ENCODE data around the gene SPEG. TPM values are rescaled to one million over a fixed set of nuclear protein-coding genes. Genes with fewer than 3 reads are reported as not detected.

SPEG gene
- total RNA-seq, 1 experiment from 2014 or later: 23.3 TPM

DNA sequence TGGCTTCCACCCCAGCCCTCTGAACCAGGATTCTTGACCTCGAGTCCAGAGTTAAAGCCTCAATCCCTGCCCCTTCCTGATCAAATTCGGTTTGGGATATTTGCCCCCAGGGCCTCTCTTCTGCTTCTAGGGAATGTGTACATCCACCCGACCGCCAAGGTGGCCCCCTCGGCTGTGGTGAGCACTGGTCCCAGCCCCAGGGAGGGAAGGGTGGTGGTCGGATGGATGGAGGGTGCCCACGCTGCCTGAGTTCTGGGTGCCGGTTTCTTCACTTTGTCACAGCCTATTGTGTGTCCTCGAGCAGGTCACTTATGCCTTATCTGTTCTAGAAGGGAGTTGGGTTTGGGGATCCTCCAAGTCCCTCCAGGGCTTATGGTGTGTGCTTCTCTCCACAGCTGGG, 70.9 kb downstream of the SPEG start:
- no peak overlapping the region for H3K4me3 Mint-ChIP-seq (ENCODE audit: unreplicated experiment)
- BruUV-seq (replicated peaks): no TSS peak
- CTCF ChIA-PET: interaction anchor here (1.0 kb wide), 1 partner anchor 25 kb away, joined by 4 read pairs; no protein-coding TSS in a partner anchor
- H3K4me1 Mint-ChIP-seq (ENCODE audit: insufficient read depth, unreplicated experiment): peaks cover 16% of the 10 kb centered on the region
- DNase-seq (ENCODE audit: unreplicated experiment): no peak
- peaks cover 7% of the 10 kb centered on the region for H3K36me3 Mint-ChIP-seq (ENCODE audit: insufficient read depth, unreplicated experiment)
- H3K27ac Mint-ChIP-seq (ENCODE audit: low read depth, unreplicated experiment): no peak overlapping the region
- POLR2A ChIA-PET: no interaction called here
- peaks cover 12% of the 10 kb centered on the region for H3K27me3 Mint-ChIP-seq (ENCODE audit: insufficient read depth, unreplicated experiment)
- H3K9me3 Mint-ChIP-seq (ENCODE audit: unreplicated experiment): no peaks in the 10 kb centered on the region
- intact Hi-C loops (cut with micrococcal nuclease): no loop called here
- TF ChIP-seq, protein P1, sequence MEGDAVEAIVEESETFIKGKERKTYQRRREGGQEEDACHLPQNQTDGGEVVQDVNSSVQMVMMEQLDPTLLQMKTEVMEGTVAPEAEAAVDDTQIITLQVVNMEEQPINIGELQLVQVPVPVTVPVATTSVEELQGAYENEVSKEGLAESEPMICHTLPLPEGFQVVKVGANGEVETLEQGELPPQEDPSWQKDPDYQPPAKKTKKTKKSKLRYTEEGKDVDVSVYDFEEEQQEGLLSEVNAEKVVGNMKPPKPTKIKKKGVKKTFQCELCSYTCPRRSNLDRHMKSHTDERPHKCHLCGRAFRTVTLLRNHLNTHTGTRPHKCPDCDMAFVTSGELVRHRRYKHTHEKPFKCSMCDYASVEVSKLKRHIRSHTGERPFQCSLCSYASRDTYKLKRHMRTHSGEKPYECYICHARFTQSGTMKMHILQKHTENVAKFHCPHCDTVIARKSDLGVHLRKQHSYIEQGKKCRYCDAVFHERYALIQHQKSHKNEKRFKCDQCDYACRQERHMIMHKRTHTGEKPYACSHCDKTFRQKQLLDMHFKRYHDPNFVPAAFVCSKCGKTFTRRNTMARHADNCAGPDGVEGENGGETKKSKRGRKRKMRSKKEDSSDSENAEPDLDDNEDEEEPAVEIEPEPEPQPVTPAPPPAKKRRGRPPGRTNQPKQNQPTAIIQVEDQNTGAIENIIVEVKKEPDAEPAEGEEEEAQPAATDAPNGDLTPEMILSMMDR (IDR thresholded peaks at IDR 0.05; ENCODE audit: unreplicated experiment): no peak

DNA sequence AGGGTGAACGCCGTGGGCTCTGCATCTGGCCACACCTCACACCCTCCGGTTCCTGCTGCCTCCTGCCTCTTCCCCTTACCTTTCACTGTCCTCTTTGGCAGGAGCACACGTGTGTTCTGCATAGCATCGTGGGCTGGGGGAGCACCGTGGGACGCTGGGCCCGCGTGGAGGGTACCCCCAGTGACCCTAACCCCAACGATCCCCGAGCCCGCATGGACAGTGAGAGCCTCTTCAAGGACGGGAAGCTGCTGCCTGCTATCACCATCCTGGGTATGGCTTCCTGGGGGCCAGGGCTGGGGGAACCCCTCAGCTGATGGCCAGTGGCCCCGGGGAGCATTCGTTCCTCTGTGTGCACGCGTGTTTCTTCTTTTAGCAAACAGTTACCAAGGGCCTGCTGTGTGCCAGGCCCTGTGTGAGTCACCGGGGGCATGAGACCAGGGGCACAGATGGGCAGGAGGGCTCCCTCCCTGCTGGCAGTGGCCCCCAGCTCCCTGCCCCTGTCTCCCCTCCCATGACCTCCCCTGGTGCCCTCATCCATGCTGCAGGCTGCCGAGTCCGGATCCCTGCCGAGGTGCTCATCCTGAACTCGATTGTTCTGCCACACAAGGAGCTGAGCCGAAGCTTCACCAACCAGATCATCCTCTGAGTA, 71.6 kb downstream of the SPEG start:
- TF ChIP-seq, protein P1 (IDR thresholded peaks at IDR 0.05; ENCODE audit: unreplicated experiment): no peak
- no peak for DNase-seq (ENCODE audit: unreplicated experiment)
- CTCF ChIA-PET: interaction anchor here (1.0 kb wide), 1 partner anchor 25 kb away, joined by 4 read pairs; no protein-coding TSS in a partner anchor
- Mint-ChIP-seq H3K4me3 (ENCODE audit: unreplicated experiment) (no peak overlapping the region), H3K9me3 (ENCODE audit: unreplicated experiment) (no peaks in the 10 kb centered on the region), H3K27ac (ENCODE audit: low read depth, unreplicated experiment) (no peak overlapping the region), H3K27me3 (ENCODE audit: insufficient read depth, unreplicated experiment) (peaks cover 19% of the 10 kb centered on the region), H3K36me3 (ENCODE audit: insufficient read depth, unreplicated experiment) (peaks cover 7% of the 10 kb centered on the region), H3K4me1 (ENCODE audit: insufficient read depth, unreplicated experiment) (peaks cover 14% of the 10 kb centered on the region)
- BruUV-seq (replicated peaks): no TSS peak
- POLR2A ChIA-PET: interaction anchor here (0.7 kb wide), 1 partner anchor 274 kb away, joined by 3 read pairs; no protein-coding TSS in a partner anchor
- intact Hi-C loops (cut with micrococcal nuclease): no loop called here

DNA sequence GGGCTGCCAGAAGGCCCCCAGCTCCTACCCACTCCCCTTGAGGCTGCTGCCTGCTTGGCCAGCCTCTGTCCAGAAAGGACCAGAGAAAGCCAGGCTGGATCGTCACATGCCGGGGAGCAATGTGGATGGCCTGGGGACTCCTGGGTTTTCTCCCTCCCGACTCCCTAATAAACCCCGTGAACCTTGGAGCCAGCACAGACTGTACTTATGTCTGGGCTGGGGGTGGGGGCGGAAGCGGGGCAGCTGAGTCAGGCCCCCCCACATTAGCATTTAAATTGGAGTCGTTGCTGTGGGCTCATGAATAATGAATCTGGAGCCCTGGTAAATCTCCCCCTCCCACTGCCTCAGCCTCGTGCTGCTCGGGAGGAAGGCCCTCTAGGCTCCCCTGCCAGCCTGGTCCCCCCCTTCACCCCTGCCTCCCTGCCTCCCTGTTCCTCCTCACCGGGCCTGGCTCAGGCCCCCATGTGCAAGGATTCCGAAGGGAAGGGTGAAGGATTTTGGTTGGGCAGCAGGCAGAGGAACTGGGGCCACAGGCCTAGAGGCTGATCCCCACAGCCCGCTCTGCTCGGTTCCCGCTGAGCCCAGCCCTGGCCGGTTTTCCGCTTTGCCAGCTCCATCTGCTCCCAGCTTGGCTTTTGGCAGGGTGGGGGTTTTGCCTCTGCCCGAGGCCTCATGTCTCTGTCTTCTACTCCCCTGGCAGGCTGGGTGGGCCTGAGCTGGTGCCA, 72.3 kb downstream of the SPEG start:
- H3K4me1 Mint-ChIP-seq (ENCODE audit: insufficient read depth, unreplicated experiment): peaks cover 11% of the 10 kb centered on the region
- peaks cover 26% of the 10 kb centered on the region for H3K27me3 Mint-ChIP-seq (ENCODE audit: insufficient read depth, unreplicated experiment)
- POLR2A ChIA-PET: interaction anchor here (0.6 to 1.7 kb wide), 3 partner anchors 8 to 275 kb away, joined by 3 to 7 read pairs (median 3); partner anchors contain the start of gene GMPPA
- H3K27ac Mint-ChIP-seq (ENCODE audit: low read depth, unreplicated experiment): no peak overlapping the region
- no TSS peak for BruUV-seq (replicated peaks)
- H3K9me3 Mint-ChIP-seq (ENCODE audit: unreplicated experiment): no peaks in the 10 kb centered on the region
- CTCF ChIA-PET: interaction anchor here (0.6 to 3.7 kb wide), 9 partner anchors 12 to 480 kb away, joined by 3 to 34 read pairs (median 4); a partner anchor contains a TSS
- TF ChIP-seq, protein P1 (IDR thresholded peaks at IDR 0.05; ENCODE audit: unreplicated experiment): no peak
- no peak overlapping the region for H3K4me3 Mint-ChIP-seq (ENCODE audit: unreplicated experiment)
- no peak for DNase-seq (ENCODE audit: unreplicated experiment)
- peaks cover 2% of the 10 kb centered on the region for H3K36me3 Mint-ChIP-seq (ENCODE audit: insufficient read depth, unreplicated experiment)
- intact Hi-C loops (cut with micrococcal nuclease): no loop called here

All from MCF 10A (cell line).